GDM1 (cell line): Measurements from ENCODE around the gene GNAI3.
"Not testable (repeated sequence)": the region's sequence is repeated elsewhere in the genome, so short reads cannot be mapped to it uniquely, and the experiment has no call there.

Experiments
- DNase-seq: peaks from one replicate; lab custom pipeline; 2025; lab: John Stamatoyannopoulos, UW

GNAI3 gene

DNA sequence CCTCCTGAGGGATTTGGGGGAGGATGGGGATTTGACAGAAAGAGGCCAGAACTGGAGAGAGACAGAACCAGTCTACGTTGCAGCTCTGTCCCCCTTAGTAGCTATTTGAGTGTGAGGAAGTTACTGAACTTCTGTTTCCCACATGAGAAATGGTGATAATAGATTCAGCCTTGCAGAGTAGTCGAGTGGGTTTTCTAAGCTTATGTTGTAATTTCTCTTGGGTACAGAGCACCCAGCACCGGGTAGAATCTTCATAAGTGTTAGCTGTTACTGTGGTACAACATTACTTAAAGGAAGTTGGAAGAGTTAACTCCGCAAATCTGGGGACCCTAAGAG lies 112.2 kb downstream of the GNAI3 start:
- not testable (repeated sequence) for DNase-seq

DNA sequence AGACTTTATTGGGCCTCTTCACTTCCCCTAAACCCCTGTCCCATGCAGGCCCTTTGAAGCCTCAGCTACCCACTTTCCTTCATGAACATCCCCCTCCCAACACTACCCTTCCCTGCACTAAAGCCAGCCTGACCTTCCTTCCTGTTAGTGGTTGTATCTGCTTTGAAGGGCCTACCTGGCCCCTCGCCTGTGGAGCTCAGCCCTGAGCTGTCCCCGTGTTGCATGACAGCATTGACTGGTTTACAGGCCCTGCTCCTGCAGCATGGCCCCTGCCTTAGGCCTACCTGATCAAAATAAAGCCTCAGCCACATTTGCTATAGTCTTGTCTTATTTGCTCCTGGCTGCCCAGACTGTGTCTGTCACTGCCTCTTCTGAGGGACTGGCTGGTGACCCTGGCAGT lies 113.0 kb downstream of the GNAI3 start:
- DNase-seq = no peak

DNA sequence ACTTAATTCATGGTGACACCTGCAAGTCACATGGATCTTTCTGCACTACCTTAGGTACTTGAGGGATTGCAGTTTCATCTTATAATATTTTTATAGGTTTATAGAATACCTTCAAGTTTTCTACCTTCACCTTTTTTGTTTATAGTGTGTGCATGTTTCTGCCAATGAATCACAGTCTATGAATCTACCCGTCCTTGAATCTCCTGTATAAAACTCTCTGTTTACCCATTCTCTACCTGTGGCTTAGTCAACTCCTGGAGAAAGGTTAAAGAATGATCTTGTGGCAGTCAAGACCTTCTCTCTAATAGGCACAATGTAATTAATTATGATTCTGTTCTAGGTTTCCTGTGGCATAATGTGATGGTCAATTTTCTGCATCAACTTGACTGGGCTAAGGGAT lies 116.3 kb downstream of the GNAI3 start:
- DNase-seq = no peak

DNA sequence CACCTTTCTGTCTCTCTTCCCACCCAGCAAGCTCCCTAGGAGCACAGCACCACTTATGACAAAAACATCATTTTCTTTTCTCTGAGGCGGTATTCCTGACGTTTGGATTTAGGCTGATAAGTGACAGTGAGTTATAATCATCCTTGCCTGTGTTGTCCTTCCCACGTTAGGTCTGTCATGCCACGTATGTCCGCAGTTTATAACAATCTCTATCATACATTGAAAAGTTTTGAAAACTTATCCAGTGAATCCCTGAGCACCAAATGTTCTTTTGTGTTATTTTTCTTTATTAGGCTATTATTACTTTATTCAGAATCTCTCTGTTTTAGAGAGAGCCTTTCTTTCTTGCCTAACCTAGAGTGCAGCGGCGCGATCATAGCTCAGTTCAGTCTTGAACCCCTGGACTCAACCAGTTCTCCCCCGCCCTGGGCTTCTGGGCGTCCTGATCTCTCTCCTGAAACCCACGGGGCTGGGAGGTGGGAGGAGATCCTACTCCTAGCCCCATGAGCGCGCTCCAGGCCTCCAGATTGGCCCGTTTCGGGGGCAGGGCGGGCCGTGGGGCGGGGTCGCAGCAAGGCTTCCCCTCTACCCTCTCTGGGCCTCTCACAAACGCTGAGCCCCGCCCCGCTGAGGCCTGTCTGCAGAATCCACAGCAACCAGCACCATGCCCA lies 119.2 kb downstream of the GNAI3 start, which contains the start of gene GSTM2:
Gene GSTM2, plus strand, starts transcription at position 606 of the 671 bp plus-strand sequence. Its CDS starts 59 bp downstream, at position 665.
- peak; percentile 86 for DNase-seq
